ENCODE data around the gene ENGASE.

ENGASE gene

DNA sequence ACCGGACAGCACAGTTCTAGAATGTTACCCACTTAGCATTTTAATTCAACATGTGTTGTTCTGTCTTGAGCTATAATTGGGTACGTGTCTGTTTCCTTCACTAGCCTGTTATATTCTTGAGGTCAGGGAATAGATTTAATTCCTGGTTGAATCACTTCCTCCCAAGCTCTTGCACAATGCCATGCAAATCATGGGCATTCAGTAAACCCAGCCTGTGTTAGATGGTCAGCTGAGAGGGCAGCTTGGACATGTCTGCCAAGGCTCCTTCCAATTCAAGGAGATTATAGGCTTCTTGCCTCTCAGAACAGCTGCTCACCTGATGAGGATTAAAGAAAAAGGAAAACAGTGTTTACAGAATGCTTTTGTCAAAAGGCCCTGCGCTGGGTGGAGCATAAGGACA lies 38.0 kb upstream of the ENGASE start:
- Mint-ChIP-seq H3K27ac (no peak overlapping the region), H3K27me3 (ENCODE audit: low read depth, poor library complexity) (peaks cover 31% of the 10 kb centered on the region), H3K4me3 (no peak overlapping the region), H3K9me3 (no peaks in the 10 kb centered on the region), H3K36me3 (ENCODE audit: low read depth) (no peaks in the 10 kb centered on the region), H3K4me1 (peaks cover 6% of the 10 kb centered on the region)
- TF ChIP-seq, protein P1, sequence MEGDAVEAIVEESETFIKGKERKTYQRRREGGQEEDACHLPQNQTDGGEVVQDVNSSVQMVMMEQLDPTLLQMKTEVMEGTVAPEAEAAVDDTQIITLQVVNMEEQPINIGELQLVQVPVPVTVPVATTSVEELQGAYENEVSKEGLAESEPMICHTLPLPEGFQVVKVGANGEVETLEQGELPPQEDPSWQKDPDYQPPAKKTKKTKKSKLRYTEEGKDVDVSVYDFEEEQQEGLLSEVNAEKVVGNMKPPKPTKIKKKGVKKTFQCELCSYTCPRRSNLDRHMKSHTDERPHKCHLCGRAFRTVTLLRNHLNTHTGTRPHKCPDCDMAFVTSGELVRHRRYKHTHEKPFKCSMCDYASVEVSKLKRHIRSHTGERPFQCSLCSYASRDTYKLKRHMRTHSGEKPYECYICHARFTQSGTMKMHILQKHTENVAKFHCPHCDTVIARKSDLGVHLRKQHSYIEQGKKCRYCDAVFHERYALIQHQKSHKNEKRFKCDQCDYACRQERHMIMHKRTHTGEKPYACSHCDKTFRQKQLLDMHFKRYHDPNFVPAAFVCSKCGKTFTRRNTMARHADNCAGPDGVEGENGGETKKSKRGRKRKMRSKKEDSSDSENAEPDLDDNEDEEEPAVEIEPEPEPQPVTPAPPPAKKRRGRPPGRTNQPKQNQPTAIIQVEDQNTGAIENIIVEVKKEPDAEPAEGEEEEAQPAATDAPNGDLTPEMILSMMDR (IDR thresholded peaks at IDR 0.05): no peak
- no peak for DNase-seq

DNA sequence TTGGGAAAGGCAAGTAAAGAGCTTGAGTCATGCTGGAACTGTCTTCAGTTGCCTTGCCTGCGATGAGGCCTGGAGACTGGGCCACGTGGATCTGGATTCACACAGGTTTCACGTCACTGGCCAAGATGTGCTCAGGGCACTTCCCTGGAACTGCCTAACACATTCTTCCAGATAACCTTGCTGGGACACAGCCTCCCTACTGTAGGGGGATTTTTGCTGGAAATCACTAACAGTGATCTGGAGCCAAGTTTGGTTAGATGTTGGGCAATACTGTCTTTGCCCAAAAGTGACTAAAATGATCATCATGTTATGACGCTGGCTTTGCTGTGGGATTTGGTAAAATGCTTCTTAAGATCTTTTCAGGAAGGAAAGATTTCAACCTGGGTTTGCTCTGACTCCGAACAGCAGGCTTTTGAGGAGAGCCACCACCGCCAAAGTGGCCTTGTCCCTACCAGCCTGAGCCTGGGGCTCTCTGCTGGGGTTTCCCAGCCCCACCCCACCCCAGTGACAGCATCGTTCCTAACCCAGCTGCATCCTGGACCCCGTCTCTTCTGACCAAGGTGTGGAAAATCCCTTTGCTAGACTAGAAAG lies 36.0 kb upstream of the ENGASE start:
- no peaks in the 10 kb centered on the region for H3K36me3 Mint-ChIP-seq (ENCODE audit: low read depth)

DNA sequence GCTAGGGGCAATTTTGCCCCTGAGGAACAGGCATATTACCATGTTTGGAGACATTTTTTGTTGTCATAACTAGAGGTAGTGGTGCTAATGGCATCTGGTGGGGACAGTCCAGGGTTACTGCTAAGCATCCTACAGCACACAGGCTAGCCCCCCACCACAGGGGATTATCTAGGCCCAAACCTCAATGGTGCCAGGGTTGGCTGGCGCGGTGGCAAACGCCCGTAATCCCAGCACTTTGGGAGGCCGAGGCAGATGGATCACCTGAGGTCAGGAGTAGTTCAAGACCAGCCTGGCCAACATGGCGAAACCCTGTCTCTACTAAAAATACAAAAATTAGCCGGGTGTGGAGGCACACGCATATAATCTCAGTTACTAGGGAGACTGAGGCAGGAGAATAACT lies 35.5 kb upstream of the ENGASE start:
- Mint-ChIP-seq H3K4me3 (no peak overlapping the region), H3K9me3 (no peaks in the 10 kb centered on the region), H3K36me3 (ENCODE audit: low read depth) (no peaks in the 10 kb centered on the region), H3K27me3 (ENCODE audit: low read depth, poor library complexity) (peaks cover 18% of the 10 kb centered on the region), H3K4me1 (peaks cover 19% of the 10 kb centered on the region), H3K27ac (no peak overlapping the region)
- TF ChIP-seq, protein P1 (IDR thresholded peaks at IDR 0.05): no peak
- no peak for DNase-seq

More for the DNA sequence above, 36.0 kb upstream of the ENGASE start:
- TF ChIP-seq, protein P1 (IDR thresholded peaks at IDR 0.05): no peak
- Mint-ChIP-seq H3K9me3 (no peaks in the 10 kb centered on the region), H3K27me3 (ENCODE audit: low read depth, poor library complexity) (peaks cover 16% of the 10 kb centered on the region), H3K4me1 (peaks cover 13% of the 10 kb centered on the region), H3K27ac (no peak overlapping the region), H3K4me3 (no peak overlapping the region)
- no peak for DNase-seq

DNA sequence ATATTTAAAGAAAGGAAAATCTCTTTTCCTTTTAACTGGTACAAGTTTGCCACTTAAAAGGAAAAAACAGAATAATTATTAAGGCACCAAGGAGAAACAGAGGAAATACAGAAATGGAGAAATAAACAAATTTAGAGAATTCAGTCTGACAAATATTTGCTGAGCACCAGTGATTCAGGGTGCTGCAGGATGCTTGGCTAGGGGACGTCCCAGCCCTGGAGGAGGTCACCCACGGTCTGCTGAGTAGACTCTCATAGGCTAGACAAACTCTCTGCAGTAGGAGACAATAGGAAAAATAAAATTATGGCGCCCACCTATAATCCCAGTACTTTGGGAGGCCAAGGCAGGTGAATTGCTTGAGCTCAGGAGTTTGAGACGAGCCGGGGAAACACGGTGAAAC lies 34.7 kb upstream of the ENGASE start:
- DNase-seq: no peak
- Mint-ChIP-seq H3K4me1 (peaks cover 18% of the 10 kb centered on the region), H3K9me3 (no peaks in the 10 kb centered on the region), H3K27me3 (ENCODE audit: low read depth, poor library complexity) (peaks cover 21% of the 10 kb centered on the region), H3K4me3 (no peak overlapping the region), H3K36me3 (ENCODE audit: low read depth) (no peaks in the 10 kb centered on the region), H3K27ac (no peak overlapping the region)
- TF ChIP-seq, protein P1 (IDR thresholded peaks at IDR 0.05): no peak

DNA sequence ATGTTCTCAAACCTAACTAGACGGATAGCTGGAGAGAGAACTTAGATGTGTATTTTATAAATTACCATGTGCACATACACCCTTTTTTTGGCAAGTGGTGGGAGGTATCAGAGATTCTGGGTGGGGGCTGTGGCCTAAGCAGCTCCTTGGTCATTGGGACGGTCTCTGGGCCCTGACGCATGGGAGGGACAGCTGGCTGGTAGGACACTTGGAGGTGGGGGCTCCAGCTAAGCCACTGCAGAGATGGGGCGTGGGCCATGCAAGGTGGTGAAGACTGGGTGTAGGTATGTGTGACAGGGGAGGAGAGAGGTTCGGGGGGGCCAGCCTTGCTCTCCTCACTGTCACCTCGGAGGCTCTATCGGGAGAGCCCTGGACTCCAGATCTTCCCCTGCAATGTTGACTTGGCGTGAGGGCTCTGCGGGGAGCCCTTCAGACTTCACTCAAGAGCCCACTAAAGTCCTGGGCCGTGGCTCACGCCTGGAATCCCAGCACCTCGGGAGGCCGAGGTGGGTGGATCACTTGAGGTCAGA lies 33.5 kb upstream of the ENGASE start:
- TF ChIP-seq, protein P1 (IDR thresholded peaks at IDR 0.05): no peak
- no peak for DNase-seq
- peaks cover 21% of the 10 kb centered on the region for H3K27me3 Mint-ChIP-seq (ENCODE audit: low read depth, poor library complexity)

More for the DNA sequence above, 33.5 kb upstream of the ENGASE start:
- Mint-ChIP-seq H3K9me3 (no peaks in the 10 kb centered on the region), H3K27ac (no peak overlapping the region), H3K4me1 (peaks cover 21% of the 10 kb centered on the region), H3K36me3 (ENCODE audit: low read depth) (no peaks in the 10 kb centered on the region), H3K4me3 (no peak overlapping the region)
